ENCODE results near the gene MINK1.

DNA sequence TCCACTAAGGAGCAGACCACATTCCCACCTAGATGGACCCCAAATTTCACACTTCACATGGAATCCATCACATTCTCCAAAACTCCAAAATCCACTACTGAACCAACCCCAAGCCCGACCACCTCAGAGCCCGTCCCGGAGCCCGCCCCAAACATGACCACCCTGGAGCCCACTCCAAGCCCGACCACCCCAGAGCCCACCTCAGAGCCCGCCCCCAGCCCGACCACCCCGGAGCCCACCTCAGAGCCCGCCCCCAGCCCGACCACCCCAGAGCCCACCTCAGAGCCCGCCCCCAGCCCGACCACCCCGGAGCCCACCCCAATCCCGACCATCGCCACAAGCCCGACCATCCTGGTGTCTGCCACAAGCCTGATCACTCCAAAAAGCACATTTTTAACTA is 100.5 kb downstream of the MINK1 start:
- no peak for TF ChIP-seq POLR2AphosphoS5 (IDR thresholded peaks at IDR 0.05)
- no peak for TF ChIP-seq CTCF (IDR thresholded peaks at IDR 0.05)
- no peak for TF ChIP-seq POLR2A (IDR thresholded peaks at IDR 0.05)

All from breast epithelium (tissue), 3 donors.